HG03025 (cell line): Measurements from ENCODE around the gene MRAP.

Source experiments
- ATAC-seq: cut with Tn5 transposase; IDR thresholded peaks from one replicate; pipeline ENCODE4 v1.9.1; 2021; ENCODE audit warnings: mild to moderate bottlenecking, moderate library complexity; ENCODE audit not compliant: unreplicated experiment, low FRiP score

MRAP gene

DNA sequence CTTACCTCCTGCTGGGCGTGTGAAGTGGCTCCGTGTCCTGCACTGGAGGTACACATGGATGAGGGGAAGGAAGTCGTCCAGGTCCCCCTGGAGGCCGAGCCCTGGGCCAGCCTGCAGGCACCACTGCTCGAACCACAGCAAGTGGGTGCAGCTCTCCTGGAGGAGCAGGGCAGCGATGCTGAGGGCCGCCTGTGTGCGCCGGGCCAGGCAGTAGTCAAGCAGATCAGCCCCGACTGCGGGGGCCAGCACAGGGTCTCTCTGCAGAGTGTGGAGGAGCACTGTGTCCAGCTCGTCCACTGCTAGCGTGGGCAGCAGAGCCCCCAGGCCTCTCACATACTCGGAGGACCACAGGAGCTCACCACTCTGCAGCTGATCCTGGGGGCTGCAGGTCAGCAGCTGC is 48.3 kb downstream of the MRAP start:
- ATAC-seq, result no peak

DNA sequence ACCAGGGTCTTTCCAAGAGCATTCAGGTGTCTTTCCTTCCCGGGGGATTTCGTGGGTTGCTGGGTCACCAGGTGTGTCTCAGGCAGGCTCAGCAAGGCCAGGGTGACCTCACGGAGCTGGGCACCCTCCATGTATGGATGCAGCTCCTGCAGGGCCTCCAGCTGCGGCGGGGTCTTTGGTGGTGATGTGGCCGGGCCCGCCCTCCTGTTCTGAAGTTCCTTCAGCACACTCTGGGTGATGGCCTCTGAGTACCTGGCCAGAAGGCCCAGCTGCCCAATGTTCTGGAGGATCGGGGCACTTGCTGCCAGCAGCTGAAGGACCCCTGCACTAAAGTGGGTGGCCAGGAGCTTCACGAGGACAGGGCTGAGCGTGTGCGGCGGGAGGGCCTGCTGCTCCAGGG is 48.7 kb downstream of the MRAP start:
- ATAC-seq, result no peak

DNA sequence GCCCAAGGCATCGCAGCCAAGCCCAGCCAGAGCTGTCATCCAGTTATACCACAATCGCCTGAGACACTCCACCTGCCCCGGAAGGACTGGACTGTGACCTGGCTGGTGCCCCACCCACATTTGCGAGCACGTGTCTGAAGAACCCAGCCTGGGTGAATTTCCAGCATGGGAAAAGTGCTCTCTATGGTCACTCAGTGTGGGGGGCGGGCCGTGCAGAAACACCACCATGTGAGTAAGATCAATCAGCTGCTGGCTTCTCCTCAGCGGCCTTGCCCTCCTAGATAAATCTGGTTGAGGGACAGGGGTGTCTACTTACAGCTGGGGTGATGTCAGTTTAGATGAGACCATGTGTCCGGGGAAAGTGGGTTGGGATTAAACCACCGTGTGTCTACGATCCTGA is 49.3 kb downstream of the MRAP start:
- no peak for ATAC-seq

DNA sequence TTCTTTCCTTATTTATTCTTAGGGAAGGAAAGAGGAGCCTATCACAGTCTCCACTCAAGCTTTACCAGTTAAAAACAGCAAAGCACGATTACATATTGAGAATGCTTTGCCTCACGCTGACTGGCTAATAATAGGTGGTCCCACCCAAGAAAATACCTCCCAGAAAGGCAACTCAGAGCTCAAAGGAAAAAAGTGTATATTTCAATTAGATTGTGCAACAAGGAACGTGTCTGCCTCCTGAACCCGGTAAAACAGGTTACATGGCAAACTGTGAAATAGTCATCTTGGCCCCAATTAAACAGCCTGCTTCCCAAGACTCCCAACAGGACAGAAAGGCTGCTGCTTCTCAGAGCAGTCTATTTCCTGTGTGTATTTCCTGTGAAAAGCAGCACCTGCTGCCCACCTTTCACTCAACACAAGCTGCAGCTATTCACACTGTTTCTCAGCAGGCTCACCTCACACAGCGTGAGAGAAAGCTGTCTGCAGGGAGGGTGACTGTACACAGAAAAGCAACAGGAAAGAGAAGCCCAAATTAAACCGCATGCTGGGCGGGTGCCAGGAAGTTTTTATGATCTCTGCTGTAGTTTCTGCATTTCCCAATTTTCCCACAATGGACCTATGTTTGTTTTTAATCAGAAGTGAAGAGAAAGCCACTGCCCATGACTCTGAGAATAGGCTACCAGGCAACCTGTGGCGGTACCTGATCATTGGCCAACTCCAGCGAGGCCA is 50.1 kb downstream of the MRAP start:
- ATAC-seq, result no peak

DNA sequence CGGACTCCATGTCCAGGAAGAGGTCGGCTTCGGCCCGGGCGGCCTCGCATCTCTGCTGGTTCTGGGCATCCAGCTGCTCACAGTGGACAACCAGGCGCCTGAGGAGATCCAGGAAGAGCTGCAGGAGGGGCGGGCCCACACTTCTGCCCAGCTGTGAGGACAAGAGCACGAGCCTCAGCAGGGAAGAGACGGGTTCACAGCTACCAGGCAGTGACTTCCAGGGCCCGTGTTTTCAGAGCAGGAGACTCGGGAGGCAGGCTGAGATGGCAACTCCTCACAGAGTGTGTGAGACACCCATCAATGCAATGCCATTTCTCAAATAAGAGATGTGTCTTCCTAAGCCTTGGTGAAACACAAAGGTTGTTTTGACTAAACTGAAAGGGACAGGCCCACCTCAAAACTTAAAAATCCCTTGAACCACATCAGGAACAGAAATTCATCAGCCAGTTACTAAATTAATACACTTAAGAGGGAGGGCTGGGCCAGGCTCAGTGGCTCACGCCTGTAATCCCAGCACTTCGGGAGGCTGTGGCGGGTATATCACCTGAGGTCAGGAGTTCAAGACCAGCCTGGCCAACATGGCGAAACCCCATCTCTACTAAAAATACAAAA is 50.8 kb downstream of the MRAP start:
- ATAC-seq, result no peak

DNA sequence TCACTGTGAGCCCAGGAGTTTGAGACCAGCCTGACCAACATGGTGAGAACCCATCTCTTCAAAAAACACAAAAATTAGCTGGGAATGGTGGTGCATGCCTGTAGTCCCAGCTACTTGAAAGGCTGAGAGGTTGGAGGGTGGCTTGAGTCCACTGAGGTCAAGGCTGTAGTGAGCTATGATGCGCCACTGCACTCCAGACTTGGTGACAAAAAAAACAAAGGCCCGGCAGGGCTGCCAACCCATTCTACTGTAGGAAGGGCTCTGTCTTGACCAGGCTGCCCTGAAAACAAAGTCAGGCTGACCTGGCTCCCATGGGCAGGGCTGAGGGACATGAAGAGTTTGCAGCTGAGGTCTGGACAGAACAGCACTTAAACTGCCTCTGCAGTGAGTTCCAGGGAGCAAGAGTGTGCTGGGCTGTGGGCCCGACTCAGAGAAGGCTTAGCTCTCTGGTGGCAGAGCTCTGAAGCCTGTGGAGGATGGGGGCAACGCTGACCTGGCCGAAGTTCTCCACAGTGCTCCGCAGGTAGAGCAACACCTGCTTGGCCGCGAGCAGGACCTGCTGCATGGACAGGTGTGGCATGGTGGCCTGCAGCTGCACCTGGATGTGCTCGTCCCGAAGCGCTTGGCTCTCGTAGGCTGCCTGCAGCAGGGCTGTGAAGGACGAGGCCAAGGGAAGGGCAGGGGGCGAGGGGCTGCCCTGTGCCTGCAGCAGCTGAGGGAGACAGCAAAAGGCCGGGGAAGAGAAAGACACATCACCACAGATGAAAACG is 51.7 kb downstream of the MRAP start:
- no peak for ATAC-seq

DNA sequence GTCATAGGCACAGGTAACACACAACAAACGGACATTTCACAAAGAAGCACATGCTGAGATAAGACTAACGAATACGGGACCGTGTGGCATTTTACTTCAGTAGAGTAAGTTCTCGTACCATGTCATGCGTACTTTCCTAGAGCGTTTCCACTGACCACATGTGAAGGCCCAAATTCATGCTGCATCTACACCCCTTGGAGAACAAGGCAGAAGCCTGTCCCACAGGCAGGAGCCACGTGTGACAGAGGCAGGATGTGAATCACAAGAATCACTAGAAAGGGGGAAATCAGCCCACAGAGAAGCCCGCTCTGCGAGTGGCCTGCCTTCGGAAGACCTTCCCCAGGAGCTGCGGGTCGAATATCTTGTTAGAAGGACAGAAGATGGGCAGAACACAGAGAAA is 52.3 kb downstream of the MRAP start:
- ATAC-seq, result no peak

DNA sequence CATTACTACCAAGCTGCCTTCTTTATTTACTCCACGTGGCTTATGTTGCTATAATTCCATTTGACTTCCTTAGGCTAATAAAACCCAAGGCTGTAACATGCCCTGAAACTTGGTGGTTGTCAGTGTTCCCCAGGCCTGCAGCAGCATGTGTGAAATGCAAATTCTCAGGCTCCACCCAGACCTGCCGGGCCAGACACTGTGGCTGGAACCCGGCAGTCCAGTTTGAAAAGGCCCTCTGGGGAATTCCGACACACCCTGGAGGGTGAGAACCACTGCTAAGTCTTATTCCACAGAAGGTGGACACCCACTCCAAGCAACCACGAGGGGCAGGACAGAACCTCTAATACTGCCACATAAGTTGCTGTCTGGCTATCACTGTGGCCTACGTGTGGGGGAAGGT is 52.8 kb downstream of the MRAP start:
- no peak for ATAC-seq

DNA sequence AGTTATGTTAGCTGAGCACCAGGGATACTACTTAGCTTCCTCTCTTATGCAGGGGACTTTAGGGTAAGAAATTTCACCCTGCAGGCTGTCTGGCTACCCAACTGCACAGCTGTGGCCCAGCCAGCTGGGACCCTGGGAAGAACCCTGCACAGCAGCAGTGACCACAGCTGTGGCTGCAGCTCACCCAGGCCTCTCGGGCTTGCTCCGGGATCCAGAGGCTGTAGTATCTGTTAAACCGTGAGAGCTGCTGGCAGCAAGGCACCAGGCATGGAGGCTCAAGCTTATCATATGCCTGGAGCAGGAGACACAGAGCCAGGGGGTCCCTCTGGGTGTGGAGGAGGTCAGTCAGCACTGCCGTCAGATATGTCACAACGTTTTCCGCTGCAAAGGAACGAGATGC is 53.9 kb downstream of the MRAP start:
- no peak for ATAC-seq

DNA sequence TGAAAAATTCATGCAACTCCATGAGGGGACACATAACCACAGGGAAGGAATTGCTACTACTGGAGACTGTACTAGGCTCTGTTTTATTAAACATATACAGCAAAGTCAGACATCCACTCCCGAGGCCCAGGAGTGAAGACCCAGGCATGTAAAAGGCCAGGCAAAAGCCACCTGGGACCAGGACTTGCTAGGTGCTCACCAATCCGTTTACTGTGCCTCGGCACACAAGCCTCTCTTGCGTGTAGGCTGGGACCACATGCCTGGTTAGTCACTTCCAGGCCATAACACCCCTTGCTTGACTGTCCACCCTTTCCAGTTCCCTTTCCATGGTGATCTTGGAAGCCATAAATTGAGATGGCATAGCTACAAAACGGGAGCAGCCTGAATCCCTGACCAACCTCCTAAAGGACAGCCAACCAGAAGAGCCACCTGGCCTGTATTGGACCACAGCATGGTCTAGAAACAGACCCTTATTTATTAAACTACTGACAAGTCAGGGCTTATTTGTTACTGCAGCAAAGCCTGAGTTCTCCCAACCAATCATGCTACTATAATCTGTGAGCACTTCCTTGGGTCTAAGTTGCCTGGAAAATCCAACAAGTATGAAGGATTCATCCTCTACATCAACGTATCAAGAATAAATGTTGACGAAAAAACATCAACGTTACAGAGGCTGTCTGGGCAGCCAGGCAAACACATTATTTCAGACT is 54.5 kb downstream of the MRAP start:
- ATAC-seq, result no peak

DNA sequence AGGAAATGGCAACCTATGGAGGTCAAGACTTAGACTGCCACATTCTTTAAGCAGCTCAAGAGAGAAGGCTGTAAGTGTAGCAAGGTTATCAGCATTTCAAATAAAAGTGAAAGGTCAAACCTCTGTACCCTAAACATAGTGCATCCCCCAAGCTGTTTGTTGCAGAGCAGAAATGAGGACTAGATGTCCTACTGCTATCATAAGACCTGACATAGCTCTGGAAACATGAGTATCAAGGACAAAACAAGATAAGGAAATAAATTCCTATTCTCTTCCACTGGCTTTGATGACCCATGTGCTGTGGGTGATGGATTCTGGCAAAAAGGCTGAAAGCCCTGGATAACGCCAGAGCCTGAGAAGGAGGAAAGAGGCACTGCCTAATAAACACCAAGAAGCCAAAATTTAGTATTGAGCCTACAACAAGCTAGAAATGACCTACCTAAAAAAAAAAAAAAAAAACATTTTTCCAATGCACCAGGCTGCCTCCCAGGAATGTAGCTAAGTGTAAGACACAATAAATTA is 58.3 kb downstream of the MRAP start:
- ATAC-seq, result no peak

DNA sequence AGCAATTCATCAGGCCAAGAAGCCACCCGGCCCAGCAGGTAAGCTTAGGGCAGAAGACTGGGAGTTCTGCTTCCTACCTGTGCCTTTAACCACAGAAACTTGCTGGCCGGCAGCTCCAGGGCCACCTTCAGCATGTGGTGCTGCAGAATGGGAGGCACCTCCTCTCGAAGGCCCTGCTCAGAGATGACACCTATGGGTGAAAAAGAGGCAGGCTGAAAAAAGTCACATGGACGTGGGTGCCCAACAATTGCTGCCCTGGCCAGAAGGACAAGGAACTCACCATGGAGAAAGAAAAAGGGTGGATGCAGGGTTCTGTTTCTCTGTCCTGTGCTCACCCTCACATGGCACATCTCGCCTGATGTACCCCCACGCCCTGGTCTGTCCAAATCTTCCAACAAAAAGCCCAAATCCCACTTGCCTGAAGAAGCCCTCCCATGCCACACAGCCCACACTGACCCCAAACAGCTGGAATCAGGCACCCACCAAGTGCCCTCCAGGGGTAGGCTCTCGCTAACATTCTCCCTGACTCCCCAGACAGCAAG is 61.1 kb downstream of the MRAP start:
- ATAC-seq, result no peak

DNA sequence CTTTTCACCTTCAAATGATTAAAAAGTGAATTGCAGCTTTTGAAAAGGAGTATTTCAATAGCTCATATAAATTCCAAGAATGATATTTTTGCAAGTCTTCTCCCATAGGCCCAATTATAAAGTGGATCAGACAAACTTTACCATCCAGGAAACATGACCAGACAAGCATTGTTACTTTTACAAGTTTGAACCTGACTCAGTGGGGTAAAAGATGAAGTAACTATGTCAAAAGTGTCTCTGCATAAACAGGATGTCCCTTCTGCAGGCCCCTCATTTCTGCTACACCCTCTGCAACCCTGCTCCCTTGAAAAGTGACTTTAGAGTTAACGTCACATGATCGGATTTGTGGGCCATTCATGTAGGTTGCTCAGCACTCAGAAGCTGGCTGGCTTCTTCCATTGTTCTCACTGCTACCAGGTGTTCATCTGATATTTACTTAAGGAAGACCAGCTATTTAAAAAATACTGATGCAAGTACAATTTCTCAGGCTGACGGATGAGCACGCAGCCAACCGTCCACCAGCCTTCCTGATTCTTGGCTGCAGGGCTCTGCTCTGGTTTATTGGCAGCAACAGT is 61.8 kb downstream of the MRAP start:
- no peak for ATAC-seq
